C4-2B (cell line): ENCODE measurements around the gene CELSR2.

Experiments
- CTCF ChIP-seq: fragments of 450-650 bp; conservative IDR thresholded peaks from 2 replicates; pipeline ENCODE4 v1.5.1; 2017; ENCODE audit warnings: mild to moderate bottlenecking
- ZFX ChIP-seq: fragments of 450-650 bp; IDR thresholded peaks from 2 replicates; pipeline ENCODE4 v1.6.1; 2017

DNA sequence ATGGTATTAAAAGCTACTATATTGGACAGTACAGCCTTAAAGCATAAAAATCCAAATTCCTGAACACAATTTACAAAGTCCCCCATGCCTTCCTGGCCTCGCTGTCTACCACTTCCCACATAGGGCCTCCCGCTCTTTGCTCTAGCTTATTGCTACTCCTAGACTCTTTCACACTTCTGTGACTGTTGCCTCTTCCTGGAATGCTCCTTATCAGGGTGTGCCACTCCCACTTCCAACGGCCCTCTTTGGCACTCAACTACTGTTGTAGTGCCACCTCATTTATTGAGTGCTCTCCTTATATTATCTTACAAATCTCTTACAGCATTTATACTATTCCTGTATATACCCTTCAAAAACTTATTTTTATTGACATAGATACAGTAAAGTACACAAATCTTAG, 30.8 kb upstream of the CELSR2 start:
- TF ChIP-seq CTCF: no peak
- TF ChIP-seq ZFX: no peak
